Measurements from ENCODE around the gene GHR. TPM values are rescaled to one million over a fixed set of nuclear protein-coding genes. Genes with fewer than 3 reads are reported as not detected.

Gene GHR
- polyA plus RNA-seq, 1 donor from 2014 or later = 0.31 TPM

DNA sequence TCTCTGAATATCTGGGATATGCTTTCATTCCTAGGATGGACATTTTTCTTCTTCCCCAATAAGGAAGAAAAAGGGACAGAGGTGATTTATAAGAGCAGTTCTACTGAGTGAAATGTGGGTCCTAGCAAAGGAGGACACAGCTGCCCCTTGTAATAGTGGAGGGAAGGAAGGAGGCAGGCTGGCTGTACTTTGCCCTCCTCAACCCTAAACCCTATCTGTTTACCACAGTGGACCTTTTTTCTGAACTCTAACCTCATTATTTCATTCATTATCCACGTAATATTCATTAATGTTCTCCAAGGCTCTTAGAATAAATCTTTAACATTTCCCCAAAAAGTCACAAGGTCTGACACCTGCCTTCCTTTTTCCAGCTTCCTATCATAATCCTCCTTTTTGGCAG, 37.8 kb downstream of the GHR start:
- Histone ChIP-seq H4K20me1 (ENCODE audit: insufficient read depth) (no peaks in the 10 kb centered on the region), H3K27ac (ENCODE audit: low read length) (no peak overlapping the region), H3F3A (ENCODE audit: insufficient read depth, low read length, poor library complexity, severe bottlenecking) (no peaks in the 10 kb centered on the region), H3K36me3 (ENCODE audit: insufficient read depth, low read length) (no peaks in the 10 kb centered on the region), H3K9me2 (ENCODE audit: insufficient read depth, low read length) (no peaks in the 10 kb centered on the region), H2AFZ (ENCODE audit: low read depth, low read length) (no peak overlapping the region), H3K27me3 (ENCODE audit: insufficient read depth, low read depth, low read length) (no peaks in the 10 kb centered on the region), H3K4me3 (ENCODE audit: low read length) (no peak overlapping the region), H3K79me2 (replicated peaks; ENCODE audit: insufficient read depth, low read length) (no peaks in the 10 kb centered on the region), H3K9me3 (ENCODE audit: low read length) (no peaks in the 10 kb centered on the region), H3K9ac (ENCODE audit: low read length) (no peak overlapping the region), H3K4me2 (ENCODE audit: low read length) (no peak overlapping the region)
- TF ChIP-seq MXI1 (conservative IDR thresholded peaks at IDR 0.05; ENCODE audit: poor library complexity, severe bottlenecking) (no peak), TAF1 (IDR thresholded peaks at IDR 0.05; ENCODE audit: low read depth) (no peak), EP300 (conservative IDR thresholded peaks at IDR 0.05; ENCODE audit: poor library complexity, severe bottlenecking) (no peak), SMC3 (conservative IDR thresholded peaks at IDR 0.05; ENCODE audit: poor library complexity) (no peak), POLR2AphosphoS5 (IDR thresholded peaks at IDR 0.05) (no peak), EZH2 (IDR thresholded peaks at IDR 0.05; ENCODE audit: borderline replicate concordance, insufficient read depth, low read length, poor library complexity, severe bottlenecking) (no peak), RAD21 (conservative IDR thresholded peaks at IDR 0.05) (no peak)
- TF ChIP-seq, protein P1, sequence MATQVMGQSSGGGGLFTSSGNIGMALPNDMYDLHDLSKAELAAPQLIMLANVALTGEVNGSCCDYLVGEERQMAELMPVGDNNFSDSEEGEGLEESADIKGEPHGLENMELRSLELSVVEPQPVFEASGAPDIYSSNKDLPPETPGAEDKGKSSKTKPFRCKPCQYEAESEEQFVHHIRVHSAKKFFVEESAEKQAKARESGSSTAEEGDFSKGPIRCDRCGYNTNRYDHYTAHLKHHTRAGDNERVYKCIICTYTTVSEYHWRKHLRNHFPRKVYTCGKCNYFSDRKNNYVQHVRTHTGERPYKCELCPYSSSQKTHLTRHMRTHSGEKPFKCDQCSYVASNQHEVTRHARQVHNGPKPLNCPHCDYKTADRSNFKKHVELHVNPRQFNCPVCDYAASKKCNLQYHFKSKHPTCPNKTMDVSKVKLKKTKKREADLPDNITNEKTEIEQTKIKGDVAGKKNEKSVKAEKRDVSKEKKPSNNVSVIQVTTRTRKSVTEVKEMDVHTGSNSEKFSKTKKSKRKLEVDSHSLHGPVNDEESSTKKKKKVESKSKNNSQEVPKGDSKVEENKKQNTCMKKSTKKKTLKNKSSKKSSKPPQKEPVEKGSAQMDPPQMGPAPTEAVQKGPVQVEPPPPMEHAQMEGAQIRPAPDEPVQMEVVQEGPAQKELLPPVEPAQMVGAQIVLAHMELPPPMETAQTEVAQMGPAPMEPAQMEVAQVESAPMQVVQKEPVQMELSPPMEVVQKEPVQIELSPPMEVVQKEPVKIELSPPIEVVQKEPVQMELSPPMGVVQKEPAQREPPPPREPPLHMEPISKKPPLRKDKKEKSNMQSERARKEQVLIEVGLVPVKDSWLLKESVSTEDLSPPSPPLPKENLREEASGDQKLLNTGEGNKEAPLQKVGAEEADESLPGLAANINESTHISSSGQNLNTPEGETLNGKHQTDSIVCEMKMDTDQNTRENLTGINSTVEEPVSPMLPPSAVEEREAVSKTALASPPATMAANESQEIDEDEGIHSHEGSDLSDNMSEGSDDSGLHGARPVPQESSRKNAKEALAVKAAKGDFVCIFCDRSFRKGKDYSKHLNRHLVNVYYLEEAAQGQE (IDR thresholded peaks at IDR 0.05; ENCODE audit: borderline replicate concordance) = no peak
- TF ChIP-seq, protein P2, sequence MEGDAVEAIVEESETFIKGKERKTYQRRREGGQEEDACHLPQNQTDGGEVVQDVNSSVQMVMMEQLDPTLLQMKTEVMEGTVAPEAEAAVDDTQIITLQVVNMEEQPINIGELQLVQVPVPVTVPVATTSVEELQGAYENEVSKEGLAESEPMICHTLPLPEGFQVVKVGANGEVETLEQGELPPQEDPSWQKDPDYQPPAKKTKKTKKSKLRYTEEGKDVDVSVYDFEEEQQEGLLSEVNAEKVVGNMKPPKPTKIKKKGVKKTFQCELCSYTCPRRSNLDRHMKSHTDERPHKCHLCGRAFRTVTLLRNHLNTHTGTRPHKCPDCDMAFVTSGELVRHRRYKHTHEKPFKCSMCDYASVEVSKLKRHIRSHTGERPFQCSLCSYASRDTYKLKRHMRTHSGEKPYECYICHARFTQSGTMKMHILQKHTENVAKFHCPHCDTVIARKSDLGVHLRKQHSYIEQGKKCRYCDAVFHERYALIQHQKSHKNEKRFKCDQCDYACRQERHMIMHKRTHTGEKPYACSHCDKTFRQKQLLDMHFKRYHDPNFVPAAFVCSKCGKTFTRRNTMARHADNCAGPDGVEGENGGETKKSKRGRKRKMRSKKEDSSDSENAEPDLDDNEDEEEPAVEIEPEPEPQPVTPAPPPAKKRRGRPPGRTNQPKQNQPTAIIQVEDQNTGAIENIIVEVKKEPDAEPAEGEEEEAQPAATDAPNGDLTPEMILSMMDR (IDR thresholded peaks at IDR 0.05; ENCODE audit: poor library complexity, severe bottlenecking) = no peak

DNA sequence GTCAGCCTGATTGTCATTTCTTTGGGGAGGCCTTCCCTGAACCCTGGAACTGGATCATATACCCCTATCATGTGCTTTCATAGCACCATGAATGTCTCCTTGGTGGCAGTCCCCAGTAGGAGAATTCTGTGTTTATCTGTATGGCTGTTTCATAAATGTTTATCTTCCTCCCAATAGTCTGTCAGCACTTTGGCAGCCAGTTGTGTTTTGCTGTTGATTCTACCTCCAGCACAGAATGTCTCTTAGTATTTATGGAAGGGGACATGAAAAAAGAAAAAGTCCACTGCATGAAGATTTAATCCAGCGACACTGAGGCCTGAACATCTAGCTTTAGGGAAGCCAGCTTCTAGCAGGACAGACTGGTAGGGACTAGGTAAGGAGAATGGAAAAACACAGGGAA, 38.3 kb downstream of the GHR start:
- Histone ChIP-seq H3K79me2 (replicated peaks; ENCODE audit: insufficient read depth, low read length) (no peaks in the 10 kb centered on the region), H3K4me3 (ENCODE audit: low read length) (no peak overlapping the region), H3K27ac (ENCODE audit: low read length) (no peak overlapping the region), H3K9ac (ENCODE audit: low read length) (no peak overlapping the region), H4K20me1 (ENCODE audit: insufficient read depth) (no peaks in the 10 kb centered on the region), H3K4me2 (ENCODE audit: low read length) (no peak overlapping the region), H3K9me2 (ENCODE audit: insufficient read depth, low read length) (no peaks in the 10 kb centered on the region), H3K27me3 (ENCODE audit: insufficient read depth, low read depth, low read length) (no peaks in the 10 kb centered on the region), H3F3A (ENCODE audit: insufficient read depth, low read length, poor library complexity, severe bottlenecking) (no peaks in the 10 kb centered on the region), H3K9me3 (ENCODE audit: low read length) (no peaks in the 10 kb centered on the region), H3K36me3 (ENCODE audit: insufficient read depth, low read length) (no peaks in the 10 kb centered on the region), H2AFZ (ENCODE audit: low read depth, low read length) (no peak overlapping the region)
- TF ChIP-seq, protein P1 (IDR thresholded peaks at IDR 0.05; ENCODE audit: borderline replicate concordance) = no peak
- TF ChIP-seq EZH2 (IDR thresholded peaks at IDR 0.05; ENCODE audit: borderline replicate concordance, insufficient read depth, low read length, poor library complexity, severe bottlenecking) (no peak), RAD21 (conservative IDR thresholded peaks at IDR 0.05) (no peak), SMC3 (conservative IDR thresholded peaks at IDR 0.05; ENCODE audit: poor library complexity) (no peak), MXI1 (conservative IDR thresholded peaks at IDR 0.05; ENCODE audit: poor library complexity, severe bottlenecking) (no peak), EP300 (conservative IDR thresholded peaks at IDR 0.05; ENCODE audit: poor library complexity, severe bottlenecking) (no peak), POLR2AphosphoS5 (IDR thresholded peaks at IDR 0.05) (no peak), TAF1 (IDR thresholded peaks at IDR 0.05; ENCODE audit: low read depth) (no peak)
- TF ChIP-seq, protein P2 (IDR thresholded peaks at IDR 0.05; ENCODE audit: poor library complexity, severe bottlenecking) = no peak

All from neural cell (in vitro differentiated cells).